GM19240 (cell line): ENCODE measurements around the gene SMIM36.
A peak's percentile ranks its signal among the peaks of the same experiment; 100 is the strongest.
"Not testable (repeated sequence)": the region's sequence is repeated elsewhere in the genome, so short reads cannot be mapped to it uniquely, and the experiment has no call there.

Experiments
- DNase-seq: peaks from one replicate; pipeline ENCODE4 v3.0.0; 2011; ENCODE audit warnings: low spot score; ENCODE audit not compliant: insufficient read length

SMIM36 gene

GRCh38 chr17:55510986-55511721, at the start of gene SMIM36:
Gene SMIM36 (minus strand): TSS chr17:55511452.
- no peak for DNase-seq

- no peak for DNase-seq
Observed at GRCh38 chr17:55555772-55556171, 44.5 kb upstream of the SMIM36 start.

GRCh38 chr17:55549140-55549539, 37.9 kb upstream of the SMIM36 start:
- no peak for DNase-seq

GRCh38 chr17:55546991-55547664, 35.9 kb upstream of the SMIM36 start:
- no peak for DNase-seq

GRCh38 chr17:55546481-55546880, 35.2 kb upstream of the SMIM36 start:
- no peak for DNase-seq

GRCh38 chr17:55545806-55546205, 34.6 kb upstream of the SMIM36 start:
- DNase-seq, result no peak

GRCh38 chr17:55543709-55544108, 32.5 kb upstream of the SMIM36 start:
- DNase-seq, result no peak

GRCh38 chr17:55540414-55541091, 29.3 kb upstream of the SMIM36 start:
- no peak for DNase-seq

GRCh38 chr17:55536205-55536604, 25.0 kb upstream of the SMIM36 start:
- DNase-seq, result no peak

GRCh38 chr17:55533608-55534007, 22.4 kb upstream of the SMIM36 start:
- no peak for DNase-seq

- DNase-seq, result no peak
Observed at GRCh38 chr17:55532670-55533069, 21.4 kb upstream of the SMIM36 start.

GRCh38 chr17:55531053-55531728, 19.9 kb upstream of the SMIM36 start:
- DNase-seq, result no peak

GRCh38 chr17:55530064-55530463, 18.8 kb upstream of the SMIM36 start:
- no peak for DNase-seq

- DNase-seq, result no peak
Observed at GRCh38 chr17:55527540-55528118, 16.4 kb upstream of the SMIM36 start.

- no peak for DNase-seq
Observed at GRCh38 chr17:55524440-55525220, 13.4 kb upstream of the SMIM36 start.

GRCh38 chr17:55523032-55523431, 11.8 kb upstream of the SMIM36 start:
- not testable (repeated sequence) for DNase-seq

- no peak for DNase-seq
Observed at GRCh38 chr17:55521186-55521585, 9.9 kb upstream of the SMIM36 start.

- DNase-seq, result no peak
Observed at GRCh38 chr17:55520402-55520801, 9.2 kb upstream of the SMIM36 start.

GRCh38 chr17:55518510-55518909, 7.3 kb upstream of the SMIM36 start:
- DNase-seq, result no peak

GRCh38 chr17:55513885-55514590, 2.8 kb upstream of the SMIM36 start:
- DNase-seq, result peak; percentile 29
